ENCODE results near the gene SLC40A1. TPM values are rescaled to one million over a fixed set of nuclear protein-coding genes. Genes with fewer than 3 reads are reported as not detected.

Gene SLC40A1
- total RNA-seq, 1 experiment from 2014 or later = 1.7 TPM

- no peak for ATAC-seq
- no peaks in the 10 kb centered on the region for H3F3A ChIP-seq (ENCODE audit: low read length, unreplicated experiment)
- H3K36me3 ChIP-seq (ENCODE audit: low read depth, low read length) = no peaks in the 10 kb centered on the region
- ChIA-PET POLR2A (ENCODE audit: unreplicated experiment) (no interaction called here), CTCF (no interaction called here)
- TF ChIP-seq CTCF (conservative IDR thresholded peaks at IDR 0.05; ENCODE audit: low read depth, low read length) (no peak), EZH2phosphoT487 (IDR thresholded peaks at IDR 0.05; ENCODE audit: borderline replicate concordance, low read length) (no peak), EZH2 (IDR thresholded peaks at IDR 0.05; ENCODE audit: low read length, unreplicated experiment) (no peak)
- H3K4me1 ChIP-seq (ENCODE audit: insufficient read depth, low read length) = no peaks in the 10 kb centered on the region
- no peak overlapping the region for H3K4me2 ChIP-seq (ENCODE audit: low read length)
- no peak overlapping the region for H3K9ac ChIP-seq (ENCODE audit: low read length)
- H4K20me1 ChIP-seq (ENCODE audit: low read length) = no peaks in the 10 kb centered on the region
- no peak for DNase-seq
- BruUV-seq (replicated peaks) = no TSS peak
- intact Hi-C loops (cut with micrococcal nuclease) = no loop called here
- no peaks in the 10 kb centered on the region for H3K9me2 ChIP-seq (replicated peaks; ENCODE audit: low read length)
- no peaks in the 10 kb centered on the region for H3K9me3 ChIP-seq (ENCODE audit: low read length)
- H3K27me3 ChIP-seq (ENCODE audit: low read length) = no peaks in the 10 kb centered on the region
- no peak overlapping the region for H3K4me3 ChIP-seq (ENCODE audit: low read length)
- H3K27ac ChIP-seq (ENCODE audit: low read length) = no peak overlapping the region
- H2AFZ ChIP-seq (ENCODE audit: low read length) = no peak overlapping the region
- H3K79me2 ChIP-seq (ENCODE audit: low read length) = no peaks in the 10 kb centered on the region
These were observed 14.8 kb upstream of the SLC40A1 start for GRCh38 chr2:189595417-189595816.

- no TSS peak for BruUV-seq (replicated peaks)
- H3K27me3 ChIP-seq (ENCODE audit: low read length) = no peaks in the 10 kb centered on the region
- no peaks in the 10 kb centered on the region for H3K79me2 ChIP-seq (ENCODE audit: low read length)
- H3K36me3 ChIP-seq (ENCODE audit: low read depth, low read length) = no peaks in the 10 kb centered on the region
- ATAC-seq (no peak), DNase-seq (no peak)
- intact Hi-C loops (cut with micrococcal nuclease) = no loop called here
- no peaks in the 10 kb centered on the region for H3K9me3 ChIP-seq (ENCODE audit: low read length)
- H3K4me2 ChIP-seq (ENCODE audit: low read length) = no peak overlapping the region
- H2AFZ ChIP-seq (ENCODE audit: low read length) = no peak overlapping the region
- H3K4me3 ChIP-seq (ENCODE audit: low read length) = no peak overlapping the region
- H3K9ac ChIP-seq (ENCODE audit: low read length) = no peak overlapping the region
- no peaks in the 10 kb centered on the region for H3K9me2 ChIP-seq (replicated peaks; ENCODE audit: low read length)
- TF ChIP-seq EZH2 (IDR thresholded peaks at IDR 0.05; ENCODE audit: low read length, unreplicated experiment) (no peak), EZH2phosphoT487 (IDR thresholded peaks at IDR 0.05; ENCODE audit: borderline replicate concordance, low read length) (no peak), CTCF (conservative IDR thresholded peaks at IDR 0.05; ENCODE audit: low read depth, low read length) (no peak)
- ChIA-PET CTCF (no interaction called here), POLR2A (ENCODE audit: unreplicated experiment) (no interaction called here)
- H3K4me1 ChIP-seq (ENCODE audit: insufficient read depth, low read length) = no peaks in the 10 kb centered on the region
- no peaks in the 10 kb centered on the region for H3F3A ChIP-seq (ENCODE audit: low read length, unreplicated experiment)
- H4K20me1 ChIP-seq (ENCODE audit: low read length) = no peaks in the 10 kb centered on the region
- no peak overlapping the region for H3K27ac ChIP-seq (ENCODE audit: low read length)
These were observed 13.7 kb upstream of the SLC40A1 start for GRCh38 chr2:189594305-189594704.

GRCh38 chr2:189593115-189593514, 12.5 kb upstream of the SLC40A1 start:
- TF ChIP-seq EZH2phosphoT487 (IDR thresholded peaks at IDR 0.05; ENCODE audit: borderline replicate concordance, low read length) (no peak), EZH2 (IDR thresholded peaks at IDR 0.05; ENCODE audit: low read length, unreplicated experiment) (no peak), CTCF (conservative IDR thresholded peaks at IDR 0.05; ENCODE audit: low read depth, low read length) (no peak)
- no peaks in the 10 kb centered on the region for H3K27me3 ChIP-seq (ENCODE audit: low read length)
- H3K27ac ChIP-seq (ENCODE audit: low read length) = no peak overlapping the region
- no peaks in the 10 kb centered on the region for H3K36me3 ChIP-seq (ENCODE audit: low read depth, low read length)
- H3K9ac ChIP-seq (ENCODE audit: low read length) = no peak overlapping the region
- H3K4me2 ChIP-seq (ENCODE audit: low read length) = no peak overlapping the region
- BruUV-seq (replicated peaks) = no TSS peak
- H3K9me2 ChIP-seq (replicated peaks; ENCODE audit: low read length) = no peaks in the 10 kb centered on the region
- H2AFZ ChIP-seq (ENCODE audit: low read length) = no peak overlapping the region
- intact Hi-C loops (cut with micrococcal nuclease) = no loop called here
- H3F3A ChIP-seq (ENCODE audit: low read length, unreplicated experiment) = no peaks in the 10 kb centered on the region
- ChIA-PET POLR2A (ENCODE audit: unreplicated experiment) (no interaction called here), CTCF (no interaction called here)
- no peak overlapping the region for H3K4me3 ChIP-seq (ENCODE audit: low read length)
- H4K20me1 ChIP-seq (ENCODE audit: low read length) = no peaks in the 10 kb centered on the region
- ATAC-seq = no peak
- H3K9me3 ChIP-seq (ENCODE audit: low read length) = no peaks in the 10 kb centered on the region
- H3K79me2 ChIP-seq (ENCODE audit: low read length) = no peaks in the 10 kb centered on the region
- no peak for DNase-seq
- no peaks in the 10 kb centered on the region for H3K4me1 ChIP-seq (ENCODE audit: insufficient read depth, low read length)

Data from PC-3 (cell line).